Cardiac fibroblast (primary cell): ENCODE results near the gene TIGD7.
A peak's percentile ranks its signal among the peaks of the same experiment; 100 is the strongest.

Experiments used
- DNase-seq, 2 donors: peaks; one replicate each; pipeline versions ENCODE4 v3.0.0 to v3.0.0-alpha.2; 2010; ENCODE audit warnings: low read depth in 2 of 2
- H3K4me3 ChIP-seq, 2 donors: replicated peaks in 1 of 2; 1 replicate in 1 of 2; 2 replicates in 1 of 2; pipeline ENCODE4 v1.5.1; 2011; ENCODE audit warnings: low read depth in 2 of 2, low read length in 2 of 2, mild to moderate bottlenecking in 2 of 2, moderate library complexity in 1 of 2
- TF ChIP-seq, protein P1 (sequence below): IDR thresholded peaks from one replicate; pipeline ENCODE4 v1.5.1; 2011; ENCODE audit warnings: low read depth, mild to moderate bottlenecking, low read length, inconsistent platforms

TIGD7 gene

DNA sequence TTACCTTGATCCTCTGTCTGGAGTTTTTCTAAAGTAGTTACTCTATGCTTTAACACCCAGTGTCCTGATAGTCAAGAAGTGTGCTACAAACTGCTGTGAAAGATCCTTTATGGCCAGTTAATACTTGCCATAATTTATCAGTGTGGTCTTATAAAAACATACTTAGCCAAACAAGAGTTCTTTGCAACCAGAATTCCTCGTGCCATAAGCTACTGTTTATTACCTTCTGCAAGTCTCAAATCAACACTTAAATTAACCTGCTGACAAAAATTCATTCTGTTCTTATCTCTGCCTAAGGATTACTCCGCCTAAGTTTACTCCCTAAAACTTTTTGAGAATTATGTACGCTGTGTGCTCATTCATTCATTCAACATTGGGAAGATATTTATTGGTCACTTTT is 22.9 kb upstream of the TIGD7 start:
- TF ChIP-seq, protein P1, sequence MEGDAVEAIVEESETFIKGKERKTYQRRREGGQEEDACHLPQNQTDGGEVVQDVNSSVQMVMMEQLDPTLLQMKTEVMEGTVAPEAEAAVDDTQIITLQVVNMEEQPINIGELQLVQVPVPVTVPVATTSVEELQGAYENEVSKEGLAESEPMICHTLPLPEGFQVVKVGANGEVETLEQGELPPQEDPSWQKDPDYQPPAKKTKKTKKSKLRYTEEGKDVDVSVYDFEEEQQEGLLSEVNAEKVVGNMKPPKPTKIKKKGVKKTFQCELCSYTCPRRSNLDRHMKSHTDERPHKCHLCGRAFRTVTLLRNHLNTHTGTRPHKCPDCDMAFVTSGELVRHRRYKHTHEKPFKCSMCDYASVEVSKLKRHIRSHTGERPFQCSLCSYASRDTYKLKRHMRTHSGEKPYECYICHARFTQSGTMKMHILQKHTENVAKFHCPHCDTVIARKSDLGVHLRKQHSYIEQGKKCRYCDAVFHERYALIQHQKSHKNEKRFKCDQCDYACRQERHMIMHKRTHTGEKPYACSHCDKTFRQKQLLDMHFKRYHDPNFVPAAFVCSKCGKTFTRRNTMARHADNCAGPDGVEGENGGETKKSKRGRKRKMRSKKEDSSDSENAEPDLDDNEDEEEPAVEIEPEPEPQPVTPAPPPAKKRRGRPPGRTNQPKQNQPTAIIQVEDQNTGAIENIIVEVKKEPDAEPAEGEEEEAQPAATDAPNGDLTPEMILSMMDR: no peak
- DNase-seq: no peak
- H3K4me3 ChIP-seq: no peak overlapping the region

DNA sequence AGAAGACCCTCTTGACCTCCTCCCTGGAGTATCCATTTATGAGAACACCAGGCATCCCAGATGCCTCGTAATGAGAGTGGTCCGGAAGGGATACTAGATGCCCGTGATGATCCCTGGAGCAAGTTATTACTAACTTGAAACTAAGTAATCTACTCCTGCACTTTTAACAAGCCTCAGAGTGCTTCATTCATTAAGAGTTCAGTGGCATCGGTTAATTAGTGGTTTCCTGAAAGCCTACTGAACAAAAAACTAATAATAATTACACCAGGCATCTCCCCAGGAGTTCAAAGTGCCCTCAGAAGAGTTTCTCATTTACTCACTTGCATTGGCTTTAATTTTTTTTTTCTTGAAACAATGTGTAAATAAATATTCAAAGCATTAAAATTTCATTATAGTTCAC is 22.3 kb upstream of the TIGD7 start:
- TF ChIP-seq, protein P1: no peak
- no peak for DNase-seq
- H3K4me3 ChIP-seq: no peak overlapping the region

DNA sequence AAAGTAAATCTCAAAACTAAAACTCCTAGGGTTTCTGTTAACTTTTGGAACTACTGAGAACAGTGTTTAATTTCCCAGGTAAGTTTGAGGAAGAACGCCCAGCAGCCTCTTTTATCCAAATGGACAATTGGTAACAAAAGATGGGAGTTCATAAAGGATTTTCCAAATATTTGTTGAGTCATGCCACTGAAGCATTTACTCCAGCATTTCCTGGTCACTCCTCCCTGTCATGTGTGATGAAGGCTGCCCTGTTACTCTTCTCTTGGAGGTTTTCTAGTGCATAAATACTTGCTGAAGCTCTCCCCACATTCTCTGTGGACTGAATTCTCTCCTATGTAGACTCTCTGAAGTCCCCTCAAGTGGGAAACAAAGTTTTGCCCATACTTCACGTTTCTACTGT is 16.6 kb upstream of the TIGD7 start:
- DNase-seq: no peak
- no peak overlapping the region for H3K4me3 ChIP-seq
- TF ChIP-seq, protein P1: no peak

DNA sequence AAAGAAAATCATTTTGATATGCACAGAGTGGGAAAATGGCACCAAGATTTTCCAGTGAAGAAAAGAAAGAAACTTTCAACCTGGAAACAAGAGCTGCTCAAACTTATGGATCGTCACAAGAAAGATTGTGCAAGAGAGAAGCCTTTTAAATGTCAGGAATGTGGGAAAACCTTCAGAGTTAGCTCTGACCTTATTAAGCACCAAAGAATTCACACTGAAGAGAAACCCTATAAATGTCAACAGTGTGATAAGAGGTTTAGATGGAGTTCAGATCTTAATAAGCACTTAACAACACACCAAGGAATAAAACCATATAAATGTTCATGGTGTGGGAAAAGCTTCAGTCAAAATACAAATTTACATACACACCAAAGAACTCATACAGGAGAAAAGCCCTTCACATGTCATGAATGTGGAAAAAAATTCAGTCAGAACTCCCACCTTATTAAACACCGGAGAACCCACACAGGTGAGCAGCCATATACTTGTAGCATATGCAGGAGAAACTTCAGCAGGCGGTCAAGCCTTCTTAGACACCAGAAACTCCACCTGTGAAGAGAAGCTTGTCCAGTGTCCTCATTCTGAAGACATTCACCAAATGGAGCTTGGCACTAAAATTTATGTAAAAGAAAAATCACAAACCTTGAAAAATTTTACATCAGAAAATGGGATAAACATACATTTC is 12.2 kb upstream of the TIGD7 start:
- no peak overlapping the region for H3K4me3 ChIP-seq
- TF ChIP-seq, protein P1: no peak
- DNase-seq: peak; percentile 18 to 44

DNA sequence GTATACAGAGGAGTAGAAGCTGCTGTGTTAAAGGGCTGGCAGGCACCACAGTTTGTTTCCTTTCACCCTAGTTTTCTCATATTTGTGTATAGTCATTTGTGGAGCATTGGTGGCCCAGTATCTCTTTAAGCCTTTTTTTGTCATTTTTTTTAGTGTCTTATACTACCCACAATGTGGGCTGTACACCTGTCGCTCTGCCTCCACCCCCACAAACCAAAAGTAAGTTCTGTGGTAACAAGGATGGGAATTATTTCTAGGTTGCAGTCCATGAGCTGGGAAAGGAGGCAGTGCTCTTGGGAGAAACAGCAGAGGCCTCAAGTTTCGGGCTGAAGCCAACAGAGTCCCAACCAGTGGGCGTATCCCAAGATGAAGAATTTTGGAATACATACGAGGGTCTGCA is 6.3 kb upstream of the TIGD7 start:
- TF ChIP-seq, protein P1: no peak

DNA sequence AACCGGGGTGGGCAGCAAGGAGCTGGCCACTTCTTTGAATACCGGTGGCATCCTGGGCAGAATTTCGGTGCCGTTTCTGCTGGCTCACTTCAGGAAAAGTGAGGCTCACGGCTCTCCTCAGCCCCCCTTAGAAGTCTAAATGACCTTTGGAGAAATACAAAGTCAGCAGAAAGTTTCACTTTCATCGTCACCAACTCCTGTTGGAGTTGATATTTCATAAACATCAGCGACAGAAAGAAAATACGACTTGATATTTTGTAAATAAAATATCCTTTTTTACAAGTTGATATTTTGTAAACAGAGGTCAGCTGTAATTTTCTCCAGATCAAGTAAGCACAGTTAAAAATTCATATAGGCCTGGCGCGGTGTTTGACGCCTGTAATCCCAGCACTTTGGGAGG is 848 bp upstream of the TIGD7 start:
- TF ChIP-seq, protein P1: no peak
- DNase-seq: no peak

More for the DNA sequence above, 6.3 kb upstream of the TIGD7 start:
- no peak for DNase-seq
- no peak overlapping the region for H3K4me3 ChIP-seq

DNA sequence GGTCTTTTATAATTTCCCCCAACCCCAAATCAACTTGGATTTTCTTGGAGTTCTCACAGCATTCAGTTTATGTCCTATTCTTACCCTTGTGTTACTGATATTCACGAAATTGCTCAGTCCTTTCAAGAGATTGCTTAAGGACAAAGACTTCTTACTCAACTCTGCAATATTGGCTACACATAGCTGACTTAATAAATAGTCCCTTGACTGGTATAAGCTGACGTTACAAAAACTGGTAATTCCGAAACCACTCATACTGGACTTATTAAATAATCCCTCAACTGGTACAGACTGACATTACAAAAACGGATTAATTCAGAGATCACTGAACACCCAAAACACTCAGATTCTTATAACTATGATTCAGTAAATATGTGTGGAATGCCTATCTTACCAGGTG is 860 bp downstream of the TIGD7 start:
- peak; percentile 17 to 36 for DNase-seq
- TF ChIP-seq, protein P1: no peak
- H3K4me3 ChIP-seq: peak overlapping the region; percentile 80 to 81

More for the DNA sequence above, 848 bp upstream of the TIGD7 start:
- peak overlapping the region; percentile 80 to 81 for H3K4me3 ChIP-seq
